C4-2B (cell line): ENCODE results near the gene RRAGA.
"Not testable (repeated sequence)": the region's sequence is repeated elsewhere in the genome, so short reads cannot be mapped to it uniquely, and the experiment has no call there.

Experiments used
- ZFX ChIP-seq: fragments of 450-650 bp; IDR thresholded peaks from 2 replicates; pipeline ENCODE4 v1.6.1; 2017
- TF ChIP-seq, protein P1 (sequence below): fragments of 450-650 bp; conservative IDR thresholded peaks from 2 replicates; pipeline ENCODE4 v1.5.1; 2017; ENCODE audit warnings: mild to moderate bottlenecking

DNA sequence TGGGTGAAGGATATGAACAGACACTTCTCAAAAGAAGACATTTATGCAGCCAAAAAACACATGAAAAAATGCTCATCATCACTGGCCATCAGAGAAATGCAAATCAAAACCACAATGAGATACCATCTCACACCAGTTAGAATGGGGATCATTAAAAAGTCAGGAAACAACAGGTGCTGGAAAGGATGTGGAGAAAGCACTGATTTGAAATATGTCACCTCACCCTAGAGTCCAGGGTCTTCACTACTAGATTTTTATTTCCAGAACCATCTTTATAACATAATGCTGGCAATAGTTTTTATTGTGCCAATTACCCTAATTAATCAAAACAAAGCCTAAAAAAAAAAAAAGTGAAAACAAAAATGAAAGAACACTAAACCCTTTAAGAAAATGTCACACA is 48.2 kb downstream of the RRAGA start:
- TF ChIP-seq, protein P1, sequence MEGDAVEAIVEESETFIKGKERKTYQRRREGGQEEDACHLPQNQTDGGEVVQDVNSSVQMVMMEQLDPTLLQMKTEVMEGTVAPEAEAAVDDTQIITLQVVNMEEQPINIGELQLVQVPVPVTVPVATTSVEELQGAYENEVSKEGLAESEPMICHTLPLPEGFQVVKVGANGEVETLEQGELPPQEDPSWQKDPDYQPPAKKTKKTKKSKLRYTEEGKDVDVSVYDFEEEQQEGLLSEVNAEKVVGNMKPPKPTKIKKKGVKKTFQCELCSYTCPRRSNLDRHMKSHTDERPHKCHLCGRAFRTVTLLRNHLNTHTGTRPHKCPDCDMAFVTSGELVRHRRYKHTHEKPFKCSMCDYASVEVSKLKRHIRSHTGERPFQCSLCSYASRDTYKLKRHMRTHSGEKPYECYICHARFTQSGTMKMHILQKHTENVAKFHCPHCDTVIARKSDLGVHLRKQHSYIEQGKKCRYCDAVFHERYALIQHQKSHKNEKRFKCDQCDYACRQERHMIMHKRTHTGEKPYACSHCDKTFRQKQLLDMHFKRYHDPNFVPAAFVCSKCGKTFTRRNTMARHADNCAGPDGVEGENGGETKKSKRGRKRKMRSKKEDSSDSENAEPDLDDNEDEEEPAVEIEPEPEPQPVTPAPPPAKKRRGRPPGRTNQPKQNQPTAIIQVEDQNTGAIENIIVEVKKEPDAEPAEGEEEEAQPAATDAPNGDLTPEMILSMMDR: not testable (repeated sequence)
- TF ChIP-seq ZFX: not testable (repeated sequence)
